NCI-H345 treated with DMSO at 0.1 percent for 48 hours (cell line): ENCODE results near the gene TEKTIP1.
"Not testable (repeated sequence)": the region's sequence is repeated elsewhere in the genome, so short reads cannot be mapped to it uniquely, and the experiment has no call there.

Experiments
- DNase-seq: peaks from one replicate; lab custom pipeline; 2025; ENCODE audit not compliant: unreplicated experiment; lab: John Stamatoyannopoulos, UW

Gene TEKTIP1

DNA sequence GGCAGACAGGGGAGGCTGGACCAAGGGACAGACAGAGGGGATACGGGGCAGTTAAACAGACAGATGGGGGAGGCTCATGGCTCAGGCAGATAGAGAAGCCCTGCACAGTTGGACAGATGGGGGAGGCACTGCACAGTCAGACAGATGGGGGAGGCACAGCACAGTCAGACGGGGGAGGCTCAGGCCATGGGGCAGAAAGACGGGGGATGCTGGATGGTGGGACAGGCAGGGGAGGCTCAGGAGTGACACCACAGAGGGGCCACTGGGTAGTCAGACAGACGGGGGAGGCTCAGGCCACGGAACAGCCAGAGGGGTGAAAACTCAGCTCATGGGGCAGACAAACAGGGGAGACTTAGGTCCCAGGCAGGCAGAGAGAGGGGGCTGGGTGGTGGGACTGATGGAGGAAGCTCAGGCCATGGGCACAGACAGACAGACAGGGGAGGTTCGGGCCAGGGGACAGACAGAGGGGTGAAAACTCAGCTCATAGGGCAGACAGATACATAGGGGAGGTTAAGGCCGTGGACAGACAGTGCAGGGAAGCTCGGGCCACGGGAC lies 17.5 kb downstream of the TEKTIP1 start:
- no peak for DNase-seq

DNA sequence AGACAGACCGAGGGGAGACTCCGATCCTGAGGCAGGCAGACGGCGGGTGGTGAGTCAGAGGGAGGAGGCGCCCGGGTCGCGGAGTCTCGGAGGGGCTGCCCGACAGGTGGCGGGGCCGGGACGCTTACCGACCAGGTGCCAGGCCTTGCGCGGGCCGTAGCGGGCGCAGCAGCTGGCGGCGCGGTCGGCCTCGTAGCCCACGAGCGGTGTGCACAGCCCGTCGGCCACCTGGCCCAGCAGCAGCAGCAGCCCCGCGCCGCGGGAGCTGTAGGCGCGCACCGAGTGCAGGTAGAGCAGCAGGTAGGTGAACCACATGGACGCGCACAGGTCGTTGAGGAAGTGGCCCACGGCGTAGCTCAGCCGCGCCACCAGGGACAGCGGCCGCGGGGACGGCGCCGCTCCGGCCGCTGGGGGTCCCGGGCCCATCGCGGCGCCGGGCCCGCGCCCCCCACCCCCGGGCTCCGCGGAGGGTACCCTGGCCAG lies 18.0 kb downstream of the TEKTIP1 start:
- no peak for DNase-seq

DNA sequence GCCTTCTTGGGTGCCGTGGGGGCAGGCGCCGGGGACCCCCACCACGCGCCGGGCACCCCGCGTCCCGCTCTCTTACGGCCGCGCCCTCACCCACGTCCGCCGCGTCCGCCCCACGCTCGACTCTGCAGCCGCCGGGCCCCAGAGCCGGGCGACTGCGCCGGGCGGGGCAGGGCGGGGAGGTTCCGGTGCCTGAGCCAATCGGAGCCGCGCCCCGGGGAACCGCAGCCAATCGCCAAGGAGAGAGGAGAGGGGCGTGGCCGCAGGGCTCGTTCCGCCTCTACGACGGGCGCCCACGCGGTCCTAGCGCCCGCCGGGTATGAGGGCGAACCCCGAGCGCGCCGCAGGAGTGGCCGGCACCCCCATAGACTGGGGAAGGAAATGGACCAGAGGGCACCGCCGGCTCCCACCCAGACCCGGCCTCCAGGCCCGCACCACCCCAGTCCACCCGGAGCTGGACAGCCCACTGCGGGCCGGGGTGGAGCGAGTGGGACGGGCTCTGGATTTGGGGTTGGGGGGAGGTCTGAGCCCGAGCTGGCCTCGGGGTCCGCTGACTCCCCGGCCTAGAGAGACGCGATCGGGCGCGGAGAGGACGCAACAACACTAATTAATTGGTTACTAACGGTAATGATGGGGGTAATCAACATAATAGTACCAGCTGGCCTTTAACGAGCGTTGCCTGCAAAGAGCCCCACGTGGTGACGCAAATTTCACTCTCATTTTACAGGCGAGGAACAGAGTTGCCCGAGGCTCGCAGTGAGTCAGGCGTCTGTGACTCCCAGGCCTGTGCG lies 18.7 kb downstream of the TEKTIP1 start, which contains the start of gene MFSD12:
MFSD12 (minus strand) TSS at position 126 of the 788 bp plus-strand sequence. CDS start 183 bp downstream, outside the sequence.
- peak; percentile 93 for DNase-seq

DNA sequence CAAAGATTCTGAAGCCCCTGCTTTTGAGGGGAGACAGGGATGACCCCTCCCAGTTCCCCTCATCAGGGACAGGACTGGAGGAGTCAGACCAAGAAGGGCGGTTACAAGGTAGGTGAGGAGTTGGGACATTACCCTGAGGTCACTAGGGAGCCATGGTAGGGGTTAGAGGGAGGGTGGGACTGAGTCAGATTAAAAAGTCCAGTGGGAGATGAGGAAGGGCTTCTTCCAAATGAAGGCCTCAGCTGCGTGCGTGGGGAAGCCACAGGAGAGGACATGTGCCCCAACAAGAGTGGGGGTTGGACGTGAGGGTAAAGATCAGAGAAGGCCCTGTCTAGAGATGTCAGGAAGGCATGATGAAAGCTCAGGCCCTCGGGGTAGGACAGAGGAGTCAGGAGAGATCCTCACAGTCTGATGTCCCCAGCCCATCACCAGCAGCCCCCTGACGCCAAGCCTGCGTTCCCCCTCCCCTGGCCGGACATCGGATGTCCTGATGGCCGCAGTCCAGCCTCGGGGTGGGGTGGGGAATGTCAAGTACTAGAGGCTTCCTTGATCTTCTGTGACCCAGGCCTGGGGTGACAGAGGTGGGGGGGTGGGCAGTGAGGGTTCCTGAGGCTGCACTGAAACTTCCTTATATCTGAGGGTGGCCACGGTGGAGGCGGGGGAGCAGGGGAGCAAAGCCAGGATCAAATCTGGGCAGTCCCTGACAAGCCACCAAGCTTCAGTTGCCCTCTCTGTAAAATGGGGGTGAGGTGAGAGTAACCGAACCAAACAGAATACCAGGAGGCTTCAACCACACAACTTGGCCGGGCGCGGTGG lies 24.9 kb downstream of the TEKTIP1 start:
- no peak for DNase-seq

DNA sequence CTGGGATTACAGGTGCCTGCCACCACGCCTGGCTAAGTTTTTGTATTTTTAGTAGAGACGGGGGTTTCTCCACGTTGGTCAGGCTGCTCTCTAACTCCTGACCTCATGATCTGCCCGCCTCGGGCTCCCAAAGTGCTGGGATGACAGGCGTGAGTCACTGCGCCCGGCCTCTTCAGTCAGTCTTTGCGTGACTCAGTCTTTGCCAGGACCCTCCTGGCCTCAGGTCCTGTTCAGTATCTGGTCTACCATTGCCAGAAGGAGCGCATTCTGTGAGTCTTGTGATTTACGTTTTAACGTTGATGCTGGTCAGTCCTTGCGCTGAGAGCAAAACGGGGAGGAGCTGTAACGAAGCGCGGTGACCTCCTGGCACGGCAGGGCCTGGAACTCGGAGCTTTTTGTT lies 26.2 kb downstream of the TEKTIP1 start:
- no peak for DNase-seq

DNA sequence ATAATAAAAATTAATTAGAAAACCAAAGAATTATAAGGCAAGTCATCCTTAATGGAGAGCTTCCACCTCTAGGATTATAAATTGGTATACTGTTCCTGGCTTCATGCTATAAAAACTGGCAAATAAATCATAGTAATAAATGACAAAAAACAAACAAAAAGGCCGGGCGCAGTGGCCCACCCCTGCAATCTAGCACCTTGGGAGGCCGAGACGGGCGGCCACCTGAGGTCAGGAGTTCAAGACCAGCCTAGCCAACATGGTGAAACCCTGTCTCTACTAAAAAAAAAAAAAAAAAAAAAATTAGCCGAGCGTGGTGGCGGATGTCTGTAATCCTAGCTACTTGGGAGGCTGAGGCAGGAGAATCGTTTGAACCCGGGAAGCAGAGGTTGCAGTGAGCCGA lies 31.1 kb downstream of the TEKTIP1 start:
- DNase-seq, result not testable (repeated sequence)

DNA sequence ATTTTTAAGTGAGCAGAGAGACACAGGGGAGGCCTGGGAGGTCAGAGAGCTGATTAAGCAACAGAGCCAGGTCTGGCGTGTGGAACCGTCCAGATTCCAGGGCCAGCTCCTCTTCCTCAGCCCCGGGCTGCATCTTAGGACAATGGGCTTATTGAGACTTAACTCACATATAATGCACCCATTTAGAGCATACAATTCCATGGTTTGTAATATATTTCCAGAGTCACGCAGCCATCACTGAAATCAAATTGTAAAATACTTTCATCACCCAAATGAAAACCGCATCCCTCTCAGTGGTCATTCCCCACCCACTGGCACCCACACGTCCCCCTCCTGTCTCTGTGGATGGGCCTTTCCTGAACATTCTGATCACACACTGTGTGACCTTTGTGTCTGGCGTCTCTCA lies 31.6 kb downstream of the TEKTIP1 start:
- DNase-seq, result no peak

DNA sequence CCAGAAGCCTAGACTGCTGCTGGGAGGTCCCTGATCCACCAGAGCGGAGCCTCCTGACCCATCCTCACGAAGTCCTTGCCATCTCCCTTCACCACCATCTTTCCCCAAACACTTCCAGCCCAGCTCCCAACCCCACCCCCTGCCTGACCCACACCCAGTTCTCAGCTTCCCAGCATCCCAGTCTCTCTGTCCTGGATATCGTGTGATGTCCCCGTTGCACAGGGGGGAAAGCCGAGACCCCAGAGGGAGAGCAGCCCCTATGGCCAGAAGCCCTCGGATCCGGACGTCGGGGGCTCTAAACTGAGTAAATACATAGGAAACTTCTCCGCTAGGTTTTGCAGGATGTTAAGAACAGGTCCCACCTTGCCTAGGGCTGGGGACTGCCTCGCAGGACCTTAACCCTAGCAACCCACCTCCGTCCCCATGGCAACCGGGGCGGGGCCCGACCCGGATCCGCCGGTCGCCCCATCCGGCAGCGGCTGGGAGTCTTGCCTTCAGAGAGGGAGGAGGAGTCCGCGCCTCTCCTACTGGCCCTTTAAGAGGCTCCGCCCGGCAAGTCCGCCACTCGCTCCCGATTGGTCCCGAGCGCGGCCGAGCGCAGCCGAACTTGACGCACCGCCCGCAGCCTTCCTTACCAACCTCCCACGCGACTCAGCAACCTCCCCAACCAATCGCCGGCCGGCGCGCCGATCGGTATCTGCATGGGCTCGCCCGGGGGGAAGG lies 33.3 kb downstream of the TEKTIP1 start:
- DNase-seq, result peak; percentile 97

DNA sequence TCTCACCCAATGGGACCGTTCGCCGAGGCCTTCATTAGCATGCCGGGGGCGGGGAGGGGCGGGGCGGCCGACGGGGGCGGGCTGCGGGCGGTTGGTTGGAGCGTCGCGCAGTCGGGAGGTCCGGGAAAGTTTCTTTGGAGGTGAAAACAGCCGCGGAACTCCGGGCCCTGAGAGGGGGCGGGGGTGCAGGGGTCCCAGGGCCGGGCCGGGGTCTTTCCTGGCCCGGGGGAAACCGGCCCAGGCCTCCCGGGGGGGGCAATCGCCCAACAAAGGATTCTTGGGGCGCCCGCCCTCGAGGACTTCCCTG lies 33.8 kb downstream of the TEKTIP1 start, which contains the start of gene HMG20B:
HMG20B (plus strand) TSS at position 90 of the 307 bp plus-strand sequence. CDS start 366 bp downstream, outside the sequence.
- DNase-seq, result no peak

DNA sequence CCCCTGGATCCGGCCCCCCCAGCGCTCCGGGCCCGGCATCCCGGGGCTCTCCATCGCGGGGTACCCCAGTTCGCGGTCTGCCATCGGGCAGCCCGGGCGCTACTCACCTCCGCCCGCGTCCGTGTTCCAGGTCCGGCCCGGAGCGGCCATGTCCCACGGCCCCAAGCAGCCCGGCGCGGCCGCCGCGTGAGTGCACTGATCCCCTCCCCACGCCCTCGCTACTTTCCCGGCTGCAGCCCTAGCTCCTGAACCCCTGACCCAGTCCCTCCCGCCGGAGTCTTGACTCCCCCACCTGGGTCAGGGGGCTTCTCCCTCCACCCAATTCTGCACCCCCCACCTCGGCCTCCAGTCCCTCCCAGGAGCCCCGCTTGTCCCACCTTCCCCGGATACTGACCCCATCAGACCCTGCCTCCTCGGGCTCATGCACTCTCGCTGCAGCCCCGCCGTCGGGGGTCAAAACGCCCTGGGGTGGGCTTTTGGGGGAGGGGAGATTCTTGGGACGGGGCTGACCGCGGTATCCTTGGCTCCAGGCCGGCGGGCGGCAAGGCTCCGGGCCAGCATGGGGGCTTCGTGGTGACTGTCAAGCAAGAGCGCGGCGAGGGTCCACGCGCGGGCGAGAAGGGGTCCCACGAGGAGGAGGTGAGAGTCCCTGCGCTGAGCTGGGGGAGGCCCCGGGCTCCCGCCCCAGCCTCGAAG lies 34.3 kb downstream of the TEKTIP1 start:
- no peak for DNase-seq

DNA sequence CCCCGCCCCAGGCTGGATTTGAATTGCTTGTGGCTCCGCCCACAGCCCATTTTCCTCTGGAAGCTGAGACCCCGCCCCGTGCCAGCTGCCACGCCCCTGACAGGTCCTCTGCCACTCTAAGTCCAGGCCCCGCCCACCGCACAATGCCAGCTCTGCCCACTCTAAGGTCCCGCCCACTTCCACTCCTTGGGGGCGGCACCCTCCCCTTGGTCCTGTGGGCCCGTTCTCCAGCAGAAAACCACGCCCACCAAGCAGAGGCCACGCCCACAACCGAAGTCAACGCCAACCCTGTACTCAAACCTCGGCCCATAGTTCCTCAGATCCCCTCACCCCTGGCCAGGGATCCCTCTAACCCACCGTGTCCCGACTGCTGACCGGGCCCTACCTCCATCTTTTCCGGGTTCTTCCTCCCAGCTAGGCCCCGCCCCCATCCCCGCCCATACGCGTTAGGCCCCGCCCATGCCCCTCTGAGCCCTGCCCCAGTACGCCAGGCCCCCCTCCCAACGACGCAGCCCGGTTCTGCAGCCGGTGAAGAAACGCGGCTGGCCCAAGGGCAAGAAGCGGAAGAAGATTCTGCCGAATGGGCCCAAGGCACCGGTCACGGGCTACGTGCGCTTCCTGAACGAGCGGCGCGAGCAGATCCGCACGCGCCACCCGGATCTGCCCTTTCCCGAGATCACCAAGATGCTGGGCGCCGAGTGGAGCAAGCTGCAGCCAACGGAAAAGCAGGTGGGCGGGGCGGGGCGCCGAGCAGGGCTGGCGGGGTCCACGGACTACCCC lies 35.1 kb downstream of the TEKTIP1 start:
- DNase-seq, result peak; percentile 92

DNA sequence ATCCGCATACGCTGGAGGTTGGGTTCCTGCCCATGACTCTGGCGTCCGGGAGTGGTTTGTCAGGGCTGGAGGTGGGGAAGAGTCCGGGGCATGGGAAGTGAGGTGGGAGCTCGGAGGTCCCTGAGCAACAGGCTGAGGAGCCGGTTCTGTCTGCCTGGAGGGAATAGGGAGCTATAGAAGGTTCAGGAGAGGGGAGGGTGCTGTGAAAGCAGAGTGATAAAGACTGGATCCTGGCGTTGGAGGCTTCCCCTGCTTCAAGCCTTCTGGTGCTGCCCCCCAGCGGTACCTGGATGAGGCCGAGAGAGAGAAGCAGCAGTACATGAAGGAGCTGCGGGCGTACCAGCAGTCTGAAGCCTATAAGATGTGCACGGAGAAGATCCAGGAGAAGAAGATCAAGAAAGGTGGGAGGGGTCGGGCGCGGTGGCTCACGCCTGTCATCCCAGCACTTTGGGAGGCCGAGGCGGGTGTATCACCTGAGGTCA lies 36.3 kb downstream of the TEKTIP1 start:
- DNase-seq, result no peak

DNA sequence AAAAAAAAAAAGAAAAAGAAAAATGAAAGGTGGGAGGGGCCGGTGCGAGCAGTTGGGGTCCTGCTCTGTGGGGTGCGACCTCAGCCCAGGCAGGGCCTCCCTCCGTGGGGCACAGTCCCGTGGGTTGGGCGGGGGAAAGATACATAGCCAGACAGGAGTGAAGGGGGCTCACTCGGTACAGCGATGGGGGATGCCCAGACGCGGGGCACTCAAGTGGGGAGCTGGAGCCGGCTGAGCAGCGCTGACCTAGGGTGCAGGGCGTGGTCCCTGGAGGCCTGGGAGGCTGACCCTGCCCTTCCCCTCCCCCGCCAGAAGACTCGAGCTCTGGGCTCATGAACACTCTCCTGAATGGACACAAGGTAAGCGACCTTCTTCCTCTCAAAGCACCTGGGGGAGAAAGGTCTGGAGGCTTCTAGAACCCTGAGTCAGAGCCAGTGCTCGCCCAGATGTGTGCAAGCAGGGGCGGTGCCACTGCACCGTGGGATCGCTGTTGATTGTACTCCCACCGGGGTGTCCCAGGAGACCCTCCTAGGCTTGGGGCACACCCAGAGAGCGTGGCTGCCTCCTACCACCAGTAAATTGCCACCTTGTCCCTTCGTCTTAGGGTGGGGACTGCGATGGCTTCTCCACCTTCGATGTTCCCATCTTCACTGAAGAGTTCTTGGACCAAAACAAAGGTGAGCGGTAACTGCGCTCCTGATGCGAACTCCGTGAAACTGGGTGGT lies 37.1 kb downstream of the TEKTIP1 start:
- DNase-seq, result no peak

DNA sequence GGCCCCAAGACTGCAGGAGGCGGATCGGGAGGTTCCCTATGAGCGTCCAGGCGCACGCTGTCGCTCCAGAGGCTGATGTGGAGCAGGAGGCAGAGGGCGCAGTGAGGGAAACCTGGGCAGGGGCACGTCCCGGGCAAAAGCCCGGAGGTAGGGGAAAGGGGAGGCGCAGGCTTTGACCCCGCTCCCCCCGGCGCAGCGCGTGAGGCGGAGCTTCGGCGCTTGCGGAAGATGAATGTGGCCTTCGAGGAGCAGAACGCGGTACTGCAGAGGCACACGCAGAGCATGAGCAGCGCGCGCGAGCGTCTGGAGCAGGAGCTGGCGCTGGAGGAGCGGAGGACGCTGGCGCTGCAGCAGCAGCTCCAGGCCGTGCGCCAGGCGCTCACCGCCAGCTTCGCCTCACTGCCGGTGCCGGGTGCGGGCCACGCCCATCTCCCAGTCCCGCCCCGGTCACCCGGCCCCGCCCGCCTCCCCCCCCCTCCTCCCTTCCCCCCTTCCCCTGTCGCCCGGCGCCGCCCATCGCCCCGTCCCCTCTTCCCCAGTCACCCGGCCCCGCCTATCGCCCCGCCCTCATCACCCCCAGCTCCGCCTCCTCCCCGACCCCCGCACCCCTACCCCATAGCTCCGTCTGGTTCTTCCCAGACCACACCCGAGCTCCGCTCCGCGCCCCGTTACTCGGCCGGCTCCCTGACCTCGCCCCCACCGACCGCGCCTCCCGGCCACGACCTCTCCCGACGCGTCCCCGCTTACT lies 37.9 kb downstream of the TEKTIP1 start:
- no peak for DNase-seq

DNA sequence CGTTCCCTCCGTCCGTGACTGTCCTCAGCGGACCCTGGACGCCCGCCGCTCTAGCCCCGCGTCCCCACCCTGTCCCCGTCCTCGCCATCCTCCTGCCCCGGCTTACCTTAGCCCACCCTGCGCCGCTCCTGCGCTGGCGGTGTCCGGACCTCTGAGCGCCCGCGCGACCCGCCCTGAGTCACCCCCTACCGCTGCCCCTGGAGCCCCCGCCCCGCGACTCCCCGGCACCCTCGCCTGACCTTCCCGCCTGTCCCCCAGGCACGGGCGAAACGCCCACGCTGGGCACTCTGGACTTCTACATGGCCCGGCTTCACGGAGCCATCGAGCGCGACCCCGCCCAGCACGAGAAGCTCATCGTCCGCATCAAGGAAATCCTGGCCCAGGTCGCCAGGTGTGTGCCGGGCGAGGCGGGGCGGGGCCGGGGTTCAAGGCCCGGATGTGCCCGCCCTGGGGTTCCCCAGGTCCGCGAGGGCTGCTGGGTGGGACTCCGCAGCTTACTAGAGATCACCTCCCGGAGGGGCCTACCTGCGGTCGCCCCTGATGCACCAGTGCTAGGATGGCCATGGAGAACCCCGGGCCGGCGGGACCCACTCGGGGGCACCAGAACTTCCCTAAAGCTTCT lies 38.9 kb downstream of the TEKTIP1 start:
- no peak for DNase-seq

DNA sequence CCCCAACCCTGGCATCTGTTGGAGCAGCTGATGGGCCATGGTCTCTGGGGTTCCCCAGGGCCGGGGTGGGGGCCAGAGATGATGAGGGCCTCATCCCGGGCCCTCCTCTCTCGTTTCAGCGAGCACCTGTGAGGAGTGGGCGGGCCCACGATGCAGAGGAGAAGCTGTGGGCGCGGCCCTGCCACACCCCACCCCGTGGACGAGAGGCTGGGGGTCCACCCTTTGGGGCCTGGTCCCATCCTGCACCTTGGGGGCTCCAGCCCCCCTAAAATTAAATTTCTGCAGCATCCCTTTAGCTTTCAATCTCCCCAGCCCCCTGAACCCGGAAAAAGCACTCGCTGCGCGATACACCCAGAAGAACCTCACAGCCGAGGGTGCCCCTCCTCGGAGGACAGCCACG lies 39.4 kb downstream of the TEKTIP1 start:
- no peak for DNase-seq

DNA sequence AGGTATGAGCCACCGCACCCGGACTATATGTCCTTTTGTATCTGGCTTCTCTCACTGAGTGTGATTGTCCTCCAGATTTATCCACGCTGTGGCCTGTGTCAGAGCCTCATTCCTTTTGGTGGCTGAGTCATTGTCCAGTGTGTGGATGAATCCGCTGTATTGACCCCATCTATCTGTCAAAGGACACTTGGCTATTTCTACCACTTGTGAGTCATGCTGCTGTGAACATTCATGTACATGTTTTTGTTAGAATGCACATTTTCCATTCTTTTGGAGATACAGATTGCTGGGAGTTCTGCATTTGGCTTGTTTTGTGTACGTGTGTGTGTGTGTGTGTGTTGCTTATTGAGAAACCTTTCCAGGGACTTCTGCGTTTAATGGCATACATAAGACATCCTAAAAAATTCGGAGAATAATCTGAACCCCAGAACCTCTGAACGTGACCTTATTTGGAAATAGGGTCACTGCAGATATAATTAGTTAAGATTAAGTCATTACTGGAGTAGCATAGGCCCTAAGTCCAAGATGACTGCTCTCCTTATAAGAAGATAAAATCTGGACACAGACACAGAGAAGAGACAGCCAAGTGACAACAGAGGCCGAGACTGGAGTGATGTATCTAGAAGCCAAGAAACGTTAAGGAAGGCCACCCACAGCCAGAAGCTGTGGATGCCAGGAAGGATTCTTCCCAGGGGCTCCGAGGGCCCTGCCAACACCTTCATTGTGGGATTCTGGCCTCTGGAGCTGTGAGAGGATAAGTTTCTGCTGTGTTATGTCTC lies 41.4 kb downstream of the TEKTIP1 start:
- DNase-seq, result no peak
